WTC11 (cell line): ENCODE results near the gene C2CD2. TPM values are rescaled to one million over a fixed set of nuclear protein-coding genes. Genes with fewer than 3 reads are reported as not detected.

Experiments used
- ATAC-seq: fragments of 200-7000 bp; cut with Tn5 transposase; 2 replicates; pipeline ENCODE4 v1.10.0; 2021; ENCODE audit warnings: mild to moderate bottlenecking, moderate library complexity
- CTCF ChIA-PET: fragments of 300-600 bp; sonication (Branson Sonifier 250); formaldehyde crosslinking; loops from one replicate; lab custom pipeline; 2021; ENCODE audit warnings: antibody characterized with exemption; lab: Charles Lee
- POLR2A ChIA-PET: fragments of 350-600 bp; sonication (Branson Sonifier 250); formaldehyde crosslinking; loops from one replicate; lab custom pipeline; 2021; ENCODE audit warnings: antibody characterized with exemption; lab: Charles Lee
- DNase-seq: peaks from one replicate; pipeline ENCODE4 v3.0.0; 2021; ENCODE audit warnings: low spot score
- H3K27ac Mint-ChIP-seq: 2 replicates; pipeline ENCODE4 v1.8.0; 2021; ENCODE audit warnings: mixed read lengths
- H3K27me3 Mint-ChIP-seq: 2 replicates; pipeline ENCODE4 v1.8.0; 2021; ENCODE audit warnings: low read depth, mild to moderate bottlenecking, moderate library complexity, mixed read lengths
- H3K36me3 Mint-ChIP-seq: 2 replicates; pipeline ENCODE4 v1.8.0; 2021; ENCODE audit warnings: mixed read lengths
- H3K4me1 Mint-ChIP-seq: 2 replicates; pipeline ENCODE4 v1.8.0; 2022; ENCODE audit warnings: mixed read lengths
- H3K4me3 Mint-ChIP-seq: 2 replicates; pipeline ENCODE4 v1.8.0; 2021; ENCODE audit warnings: mild to moderate bottlenecking, moderate library complexity, mixed read lengths
- H3K9me3 Mint-ChIP-seq: 2 replicates; pipeline ENCODE4 v1.8.0; 2021; ENCODE audit warnings: mixed read lengths
- GRHL2 ChIP-seq: fragments of 250-450 bp; sonication (Bioruptor Pico); IDR thresholded peaks from 2 replicates; pipeline ENCODE4 v1.8.0; 2022; ENCODE audit warnings: mild to moderate bottlenecking, moderate library complexity; ENCODE audit not compliant: insufficient replicate concordance, severe bottlenecking
- JAZF1 ChIP-seq: fragments of 250-450 bp; sonication (Bioruptor Pico); IDR thresholded peaks from 2 replicates; pipeline ENCODE4 v1.9.0; 2021; ENCODE audit warnings: moderate library complexity, mild to moderate bottlenecking, inconsistent platforms
- MYBL2 ChIP-seq: sonication (generic); formaldehyde crosslinking; IDR thresholded peaks from 2 replicates; pipeline ENCODE4 v1.8.1; 2023; ENCODE audit warnings: mild to moderate bottlenecking, moderate library complexity, missing genetic modification reagents
- RELA ChIP-seq: sonication (generic); formaldehyde crosslinking; IDR thresholded peaks from 2 replicates; pipeline ENCODE4 v1.8.1; 2022; ENCODE audit warnings: missing genetic modification reagents, mild to moderate bottlenecking, borderline replicate concordance
- RORB ChIP-seq: fragments of 250-450 bp; sonication (Bioruptor Pico); IDR thresholded peaks from 2 replicates; pipeline ENCODE4 v1.9.0; 2021; ENCODE audit warnings: mild to moderate bottlenecking
- ZNF121 ChIP-seq: sonication (generic); formaldehyde crosslinking; IDR thresholded peaks from 2 replicates; pipeline ENCODE4 v1.8.0; 2023; ENCODE audit warnings: missing genetic modification reagents
- ZNF317 ChIP-seq: sonication (generic); formaldehyde crosslinking; IDR thresholded peaks from 2 replicates; pipeline ENCODE4 v1.8.1; 2023; ENCODE audit warnings: low read depth, mild to moderate bottlenecking, moderate library complexity, missing genetic modification reagents, borderline replicate concordance
- total RNA-seq: library from RNA; stranded (reverse); gene quantifications from 3 replicates; pipeline ENCODE4 v1.2.3, GENCODE V29; 2021
- TF ChIP-seq, protein P1 (sequence below): sonication (generic); formaldehyde crosslinking; IDR thresholded peaks from 2 replicates; pipeline ENCODE4 v1.8.1; 2023; ENCODE audit warnings: mild to moderate bottlenecking, missing genetic modification reagents, moderate library complexity
- TF ChIP-seq, protein P2 (sequence below): fragments of 250-450 bp; sonication (Bioruptor Pico); IDR thresholded peaks from 2 replicates; pipeline ENCODE4 v1.9.0; 2021; ENCODE audit warnings: moderate library complexity, mild to moderate bottlenecking, inconsistent platforms, borderline replicate concordance
- TF ChIP-seq, protein P3 (sequence below): sonication (generic); formaldehyde crosslinking; IDR thresholded peaks from 2 replicates; pipeline ENCODE4 v1.8.1; 2022; ENCODE audit warnings: missing genetic modification reagents, borderline replicate concordance
- TF ChIP-seq, protein P4 (sequence below): fragments of 250-450 bp; sonication (Bioruptor Pico); IDR thresholded peaks from 2 replicates; pipeline ENCODE4 v1.9.0; 2021; ENCODE audit warnings: mild to moderate bottlenecking
- TF ChIP-seq, protein P5 (sequence below): sonication (generic); formaldehyde crosslinking; IDR thresholded peaks from 2 replicates; pipeline ENCODE4 v1.8.1; 2022; ENCODE audit warnings: low read depth, mild to moderate bottlenecking, moderate library complexity, missing genetic modification reagents, borderline replicate concordance
- TF ChIP-seq, protein P6 (sequence below): sonication (generic); formaldehyde crosslinking; IDR thresholded peaks from 2 replicates; pipeline ENCODE4 v1.8.0; 2022; ENCODE audit warnings: missing genetic modification reagents
- TF ChIP-seq, protein P7 (sequence below): sonication (generic); formaldehyde crosslinking; IDR thresholded peaks from 2 replicates; pipeline ENCODE4 v1.8.0; 2023; ENCODE audit warnings: mild to moderate bottlenecking, missing genetic modification reagents

Gene C2CD2
- total RNA-seq, 1 experiment from 2014 or later = 11.2 TPM

DNA sequence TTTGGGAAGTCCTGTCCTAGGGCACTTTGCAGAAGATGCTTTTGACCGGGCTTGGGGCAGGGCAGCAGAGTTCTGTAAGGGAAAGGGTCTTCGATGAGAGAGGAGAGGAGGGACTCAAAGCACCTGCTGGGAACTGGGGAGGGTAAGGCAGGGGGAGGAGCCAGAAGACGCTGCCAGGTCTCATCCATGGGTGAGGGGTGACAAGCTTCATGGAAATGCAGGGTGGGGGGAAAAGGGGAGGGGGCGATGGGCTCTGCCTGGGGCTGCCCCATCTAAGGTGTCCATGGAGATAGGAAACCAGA is 20.9 kb upstream of the C2CD2 start:
- H3K27ac Mint-ChIP-seq = no peak overlapping the region
- peaks cover 8% of the 10 kb centered on the region for H3K36me3 Mint-ChIP-seq
- H3K4me1 Mint-ChIP-seq = peaks cover 20% of the 10 kb centered on the region
- CTCF ChIA-PET = interaction anchor here (3.3 kb wide), 1 partner anchor 143 kb away, joined by 33 read pairs; no protein-coding TSS in a partner anchor
- ATAC-seq = no peak
- H3K9me3 Mint-ChIP-seq = peaks cover 8% of the 10 kb centered on the region
- TF ChIP-seq GRHL2 (CRISPR knock-in tag) = no peak
- TF ChIP-seq, protein P1, sequence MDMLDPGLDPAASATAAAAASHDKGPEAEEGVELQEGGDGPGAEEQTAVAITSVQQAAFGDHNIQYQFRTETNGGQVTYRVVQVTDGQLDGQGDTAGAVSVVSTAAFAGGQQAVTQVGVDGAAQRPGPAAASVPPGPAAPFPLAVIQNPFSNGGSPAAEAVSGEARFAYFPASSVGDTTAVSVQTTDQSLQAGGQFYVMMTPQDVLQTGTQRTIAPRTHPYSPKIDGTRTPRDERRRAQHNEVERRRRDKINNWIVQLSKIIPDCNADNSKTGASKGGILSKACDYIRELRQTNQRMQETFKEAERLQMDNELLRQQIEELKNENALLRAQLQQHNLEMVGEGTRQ (CRISPR knock-in tag) = no peak
- TF ChIP-seq, all 79 proteins: peak for 0
- Mint-ChIP-seq H3K4me3 (no peak overlapping the region), H3K27me3 (no peaks in the 10 kb centered on the region; the same call in none of the 2 replicates)
- POLR2A ChIA-PET = interaction anchor here (0.6 kb wide), 1 partner anchor 213 kb away, joined by 3 read pairs; no protein-coding TSS in a partner anchor
- DNase-seq = no peak

DNA sequence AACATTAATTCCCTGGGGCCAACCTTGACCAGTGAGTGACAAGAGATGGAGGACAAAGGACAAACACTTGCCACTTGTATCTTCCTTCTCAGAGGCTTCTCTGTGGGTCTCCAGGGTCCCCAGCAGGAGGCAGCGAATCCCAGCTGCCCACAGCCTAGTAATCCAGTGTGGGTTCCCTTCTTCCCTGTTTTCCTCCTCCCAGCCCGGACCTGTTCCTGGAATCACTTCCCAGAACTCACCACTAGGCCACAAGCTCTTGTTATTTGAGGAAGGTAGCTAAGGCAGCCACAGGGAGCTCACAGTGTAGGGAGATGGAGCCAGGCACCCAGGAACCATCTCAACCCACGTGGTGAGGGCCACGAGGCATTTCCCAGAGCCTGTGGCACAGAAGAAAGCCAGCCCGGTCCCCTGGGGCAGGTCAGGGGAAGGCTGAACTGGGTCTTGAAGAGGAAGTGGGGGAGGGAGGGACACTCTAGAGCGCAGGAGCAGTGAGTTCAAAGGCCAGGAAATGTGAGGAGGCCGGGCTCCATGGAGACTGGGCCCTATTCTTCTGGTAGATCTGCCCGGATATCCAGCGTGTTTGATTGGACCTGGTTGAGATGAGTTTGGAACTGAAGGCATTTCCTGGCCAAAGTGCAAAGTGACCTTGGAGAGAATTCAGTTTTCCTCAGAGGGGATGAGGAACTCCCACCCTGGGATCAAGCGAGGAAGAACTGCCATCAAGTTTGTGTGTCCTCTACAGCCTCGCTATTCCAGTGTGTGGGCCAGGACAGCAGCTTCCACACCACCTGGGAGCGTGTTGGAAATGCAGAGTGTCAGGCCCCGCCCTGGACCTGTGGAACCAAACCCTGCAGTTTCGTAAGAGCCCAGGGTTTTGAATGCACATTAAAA is 20.3 kb upstream of the C2CD2 start:
- no peak overlapping the region; the same call in 1 of the 2 replicates for H3K27ac Mint-ChIP-seq
- CTCF ChIA-PET = interaction anchor here (0.5 to 3.3 kb wide), 8 partner anchors 13 to 840 kb away, joined by 3 to 33 read pairs (median 4); no protein-coding TSS in a partner anchor
- POLR2A ChIA-PET = interaction anchor here (0.6 kb wide), 1 partner anchor 212 kb away, joined by 3 read pairs; no protein-coding TSS in a partner anchor

DNA sequence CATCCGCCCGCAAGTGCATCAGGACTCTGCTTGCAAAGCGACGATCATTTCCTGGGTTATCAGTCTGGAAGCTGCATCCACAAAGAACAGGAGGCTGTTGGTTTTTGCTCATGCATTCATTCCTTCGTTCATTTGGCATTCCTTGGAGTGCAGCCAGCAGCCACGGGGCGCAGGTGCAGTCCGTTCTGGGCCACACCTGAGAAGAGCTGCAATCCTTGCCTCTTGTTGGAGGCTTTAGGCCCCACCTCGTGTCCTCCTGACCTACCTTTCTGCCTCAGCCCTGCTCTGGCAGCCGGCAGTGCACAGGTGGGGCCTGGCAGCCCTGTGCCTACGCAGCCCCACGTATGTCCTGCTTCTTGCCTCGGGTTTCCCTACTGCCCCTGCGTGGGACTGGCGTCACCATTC is 19.6 kb upstream of the C2CD2 start:
- H3K4me1 Mint-ChIP-seq = peaks cover 28% of the 10 kb centered on the region
- H3K4me3 Mint-ChIP-seq = no peak overlapping the region
- no peaks in the 10 kb centered on the region for H3K9me3 Mint-ChIP-seq
- H3K36me3 Mint-ChIP-seq = no peaks in the 10 kb centered on the region
- ChIA-PET CTCF (interaction anchor here (0.5 to 3.3 kb wide), 8 partner anchors 13 to 840 kb away, joined by 3 to 33 read pairs (median 4); no protein-coding TSS in a partner anchor), POLR2A (no interaction called here)
- H3K27ac Mint-ChIP-seq = no peak overlapping the region
- no peak for DNase-seq
- no peak for ATAC-seq
- no peaks in the 10 kb centered on the region; the same call in 1 of the 2 replicates for H3K27me3 Mint-ChIP-seq
- TF ChIP-seq MYBL2 (CRISPR knock-in tag) = no peak
- TF ChIP-seq, protein P2, sequence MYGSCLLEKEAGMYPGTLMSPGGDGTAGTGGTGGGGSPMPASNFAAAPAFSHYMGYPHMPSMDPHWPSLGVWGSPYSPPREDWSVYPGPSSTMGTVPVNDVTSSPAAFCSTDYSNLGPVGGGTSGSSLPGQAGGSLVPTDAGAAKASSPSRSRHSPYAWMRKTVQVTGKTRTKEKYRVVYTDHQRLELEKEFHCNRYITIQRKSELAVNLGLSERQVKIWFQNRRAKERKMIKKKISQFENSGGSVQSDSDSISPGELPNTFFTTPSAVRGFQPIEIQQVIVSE (CRISPR knock-in tag) = no peak
- TF ChIP-seq ZNF121 (CRISPR knock-in tag) = no peak
- TF ChIP-seq RELA = no peak
- TF ChIP-seq, protein P3, sequence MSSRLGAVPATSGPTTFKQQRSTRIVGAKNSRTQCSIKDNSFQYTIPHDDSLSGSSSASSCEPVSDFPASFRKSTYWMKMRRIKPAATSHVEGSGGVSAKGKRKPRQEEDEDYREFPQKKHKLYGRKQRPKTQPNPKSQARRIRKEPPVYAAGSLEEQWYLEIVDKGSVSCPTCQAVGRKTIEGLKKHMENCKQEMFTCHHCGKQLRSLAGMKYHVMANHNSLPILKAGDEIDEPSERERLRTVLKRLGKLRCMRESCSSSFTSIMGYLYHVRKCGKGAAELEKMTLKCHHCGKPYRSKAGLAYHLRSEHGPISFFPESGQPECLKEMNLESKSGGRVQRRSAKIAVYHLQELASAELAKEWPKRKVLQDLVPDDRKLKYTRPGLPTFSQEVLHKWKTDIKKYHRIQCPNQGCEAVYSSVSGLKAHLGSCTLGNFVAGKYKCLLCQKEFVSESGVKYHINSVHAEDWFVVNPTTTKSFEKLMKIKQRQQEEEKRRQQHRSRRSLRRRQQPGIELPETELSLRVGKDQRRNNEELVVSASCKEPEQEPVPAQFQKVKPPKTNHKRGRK = no peak
- TF ChIP-seq, protein P4, sequence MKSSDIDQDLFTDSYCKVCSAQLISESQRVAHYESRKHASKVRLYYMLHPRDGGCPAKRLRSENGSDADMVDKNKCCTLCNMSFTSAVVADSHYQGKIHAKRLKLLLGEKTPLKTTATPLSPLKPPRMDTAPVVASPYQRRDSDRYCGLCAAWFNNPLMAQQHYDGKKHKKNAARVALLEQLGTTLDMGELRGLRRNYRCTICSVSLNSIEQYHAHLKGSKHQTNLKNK = no peak
- TF ChIP-seq RORB (CRISPR knock-in tag) = no peak
- TF ChIP-seq, protein P5, sequence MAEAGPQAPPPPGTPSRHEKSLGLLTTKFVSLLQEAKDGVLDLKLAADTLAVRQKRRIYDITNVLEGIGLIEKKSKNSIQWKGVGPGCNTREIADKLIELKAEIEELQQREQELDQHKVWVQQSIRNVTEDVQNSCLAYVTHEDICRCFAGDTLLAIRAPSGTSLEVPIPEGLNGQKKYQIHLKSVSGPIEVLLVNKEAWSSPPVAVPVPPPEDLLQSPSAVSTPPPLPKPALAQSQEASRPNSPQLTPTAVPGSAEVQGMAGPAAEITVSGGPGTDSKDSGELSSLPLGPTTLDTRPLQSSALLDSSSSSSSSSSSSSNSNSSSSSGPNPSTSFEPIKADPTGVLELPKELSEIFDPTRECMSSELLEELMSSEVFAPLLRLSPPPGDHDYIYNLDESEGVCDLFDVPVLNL (CRISPR knock-in tag) = no peak

More for the DNA sequence above, 20.3 kb upstream of the C2CD2 start:
- peak; percentile 83 for ATAC-seq
- TF ChIP-seq, protein P6, sequence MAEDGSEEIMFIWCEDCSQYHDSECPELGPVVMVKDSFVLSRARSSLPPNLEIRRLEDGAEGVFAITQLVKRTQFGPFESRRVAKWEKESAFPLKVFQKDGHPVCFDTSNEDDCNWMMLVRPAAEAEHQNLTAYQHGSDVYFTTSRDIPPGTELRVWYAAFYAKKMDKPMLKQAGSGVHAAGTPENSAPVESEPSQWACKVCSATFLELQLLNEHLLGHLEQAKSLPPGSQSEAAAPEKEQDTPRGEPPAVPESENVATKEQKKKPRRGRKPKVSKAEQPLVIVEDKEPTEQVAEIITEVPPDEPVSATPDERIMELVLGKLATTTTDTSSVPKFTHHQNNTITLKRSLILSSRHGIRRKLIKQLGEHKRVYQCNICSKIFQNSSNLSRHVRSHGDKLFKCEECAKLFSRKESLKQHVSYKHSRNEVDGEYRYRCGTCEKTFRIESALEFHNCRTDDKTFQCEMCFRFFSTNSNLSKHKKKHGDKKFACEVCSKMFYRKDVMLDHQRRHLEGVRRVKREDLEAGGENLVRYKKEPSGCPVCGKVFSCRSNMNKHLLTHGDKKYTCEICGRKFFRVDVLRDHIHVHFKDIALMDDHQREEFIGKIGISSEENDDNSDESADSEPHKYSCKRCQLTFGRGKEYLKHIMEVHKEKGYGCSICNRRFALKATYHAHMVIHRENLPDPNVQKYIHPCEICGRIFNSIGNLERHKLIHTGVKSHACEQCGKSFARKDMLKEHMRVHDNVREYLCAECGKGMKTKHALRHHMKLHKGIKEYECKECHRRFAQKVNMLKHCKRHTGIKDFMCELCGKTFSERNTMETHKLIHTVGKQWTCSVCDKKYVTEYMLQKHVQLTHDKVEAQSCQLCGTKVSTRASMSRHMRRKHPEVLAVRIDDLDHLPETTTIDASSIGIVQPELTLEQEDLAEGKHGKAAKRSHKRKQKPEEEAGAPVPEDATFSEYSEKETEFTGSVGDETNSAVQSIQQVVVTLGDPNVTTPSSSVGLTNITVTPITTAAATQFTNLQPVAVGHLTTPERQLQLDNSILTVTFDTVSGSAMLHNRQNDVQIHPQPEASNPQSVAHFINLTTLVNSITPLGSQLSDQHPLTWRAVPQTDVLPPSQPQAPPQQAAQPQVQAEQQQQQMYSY (CRISPR knock-in tag) = peak; percentile 21; the same call in 1 of the 2 replicates
- TF ChIP-seq, protein P7, sequence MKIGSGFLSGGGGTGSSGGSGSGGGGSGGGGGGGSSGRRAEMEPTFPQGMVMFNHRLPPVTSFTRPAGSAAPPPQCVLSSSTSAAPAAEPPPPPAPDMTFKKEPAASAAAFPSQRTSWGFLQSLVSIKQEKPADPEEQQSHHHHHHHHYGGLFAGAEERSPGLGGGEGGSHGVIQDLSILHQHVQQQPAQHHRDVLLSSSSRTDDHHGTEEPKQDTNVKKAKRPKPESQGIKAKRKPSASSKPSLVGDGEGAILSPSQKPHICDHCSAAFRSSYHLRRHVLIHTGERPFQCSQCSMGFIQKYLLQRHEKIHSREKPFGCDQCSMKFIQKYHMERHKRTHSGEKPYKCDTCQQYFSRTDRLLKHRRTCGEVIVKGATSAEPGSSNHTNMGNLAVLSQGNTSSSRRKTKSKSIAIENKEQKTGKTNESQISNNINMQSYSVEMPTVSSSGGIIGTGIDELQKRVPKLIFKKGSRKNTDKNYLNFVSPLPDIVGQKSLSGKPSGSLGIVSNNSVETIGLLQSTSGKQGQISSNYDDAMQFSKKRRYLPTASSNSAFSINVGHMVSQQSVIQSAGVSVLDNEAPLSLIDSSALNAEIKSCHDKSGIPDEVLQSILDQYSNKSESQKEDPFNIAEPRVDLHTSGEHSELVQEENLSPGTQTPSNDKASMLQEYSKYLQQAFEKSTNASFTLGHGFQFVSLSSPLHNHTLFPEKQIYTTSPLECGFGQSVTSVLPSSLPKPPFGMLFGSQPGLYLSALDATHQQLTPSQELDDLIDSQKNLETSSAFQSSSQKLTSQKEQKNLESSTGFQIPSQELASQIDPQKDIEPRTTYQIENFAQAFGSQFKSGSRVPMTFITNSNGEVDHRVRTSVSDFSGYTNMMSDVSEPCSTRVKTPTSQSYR (CRISPR knock-in tag) = no peak
- TF ChIP-seq JAZF1 (CRISPR knock-in tag) (no peak), ZNF317 (CRISPR knock-in tag) (no peak)
- no peak for DNase-seq
- Mint-ChIP-seq H3K36me3 (peaks cover 2% of the 10 kb centered on the region), H3K4me1 (peaks cover 22% of the 10 kb centered on the region), H3K4me3 (no peak overlapping the region), H3K27me3 (no peaks in the 10 kb centered on the region; the same call in 1 of the 2 replicates), H3K9me3 (peaks cover 2% of the 10 kb centered on the region)
